Measurements from ENCODE around the gene FGD6.

FGD6 gene

DNA sequence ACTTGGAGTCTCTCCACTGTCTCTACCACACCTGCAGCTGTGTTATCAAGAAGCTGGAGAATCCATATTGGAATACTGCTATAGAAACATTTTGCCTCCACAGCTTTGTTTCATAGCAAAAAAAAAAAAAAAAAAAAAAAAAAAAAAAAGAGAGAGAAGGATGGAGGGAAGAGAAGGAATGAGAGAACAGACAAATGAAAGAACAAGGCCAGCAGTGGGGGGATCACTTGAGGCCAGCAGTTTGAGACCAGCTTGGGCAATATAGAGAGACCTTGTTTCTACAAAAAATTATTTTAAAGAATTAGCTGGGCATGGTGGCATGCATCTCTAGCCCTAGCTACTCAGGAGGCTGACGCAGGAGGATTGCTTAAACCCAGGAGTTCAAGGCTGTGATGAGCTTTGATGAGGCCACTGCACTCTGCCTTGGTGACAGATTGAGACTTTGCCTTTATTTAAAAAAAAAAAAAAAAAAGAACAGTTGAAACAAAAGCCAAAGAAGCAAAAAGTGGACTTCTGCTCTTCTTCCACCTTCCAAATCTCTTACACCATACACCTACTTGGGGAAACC, 8.5 kb upstream of the FGD6 start:
- Histone ChIP-seq H3K9me3 (no peaks in the 10 kb centered on the region), H3K36me3 (no peaks in the 10 kb centered on the region), H3K4me3 (ENCODE audit: low read depth in 1 of 2, low read length in 1 of 2) (no peak overlapping the region), H3K4me1 (ENCODE audit: control insufficient read depth in 1 of 2, insufficient read depth in 1 of 2, low read depth in 1 of 2, low read length in 1 of 2) (no peaks in the 10 kb centered on the region), H3K27ac (no peak overlapping the region), H3K27me3 (no peaks in the 10 kb centered on the region)
- TF ChIP-seq, protein P1, sequence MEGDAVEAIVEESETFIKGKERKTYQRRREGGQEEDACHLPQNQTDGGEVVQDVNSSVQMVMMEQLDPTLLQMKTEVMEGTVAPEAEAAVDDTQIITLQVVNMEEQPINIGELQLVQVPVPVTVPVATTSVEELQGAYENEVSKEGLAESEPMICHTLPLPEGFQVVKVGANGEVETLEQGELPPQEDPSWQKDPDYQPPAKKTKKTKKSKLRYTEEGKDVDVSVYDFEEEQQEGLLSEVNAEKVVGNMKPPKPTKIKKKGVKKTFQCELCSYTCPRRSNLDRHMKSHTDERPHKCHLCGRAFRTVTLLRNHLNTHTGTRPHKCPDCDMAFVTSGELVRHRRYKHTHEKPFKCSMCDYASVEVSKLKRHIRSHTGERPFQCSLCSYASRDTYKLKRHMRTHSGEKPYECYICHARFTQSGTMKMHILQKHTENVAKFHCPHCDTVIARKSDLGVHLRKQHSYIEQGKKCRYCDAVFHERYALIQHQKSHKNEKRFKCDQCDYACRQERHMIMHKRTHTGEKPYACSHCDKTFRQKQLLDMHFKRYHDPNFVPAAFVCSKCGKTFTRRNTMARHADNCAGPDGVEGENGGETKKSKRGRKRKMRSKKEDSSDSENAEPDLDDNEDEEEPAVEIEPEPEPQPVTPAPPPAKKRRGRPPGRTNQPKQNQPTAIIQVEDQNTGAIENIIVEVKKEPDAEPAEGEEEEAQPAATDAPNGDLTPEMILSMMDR (IDR thresholded peaks at IDR 0.05), result no peak

DNA sequence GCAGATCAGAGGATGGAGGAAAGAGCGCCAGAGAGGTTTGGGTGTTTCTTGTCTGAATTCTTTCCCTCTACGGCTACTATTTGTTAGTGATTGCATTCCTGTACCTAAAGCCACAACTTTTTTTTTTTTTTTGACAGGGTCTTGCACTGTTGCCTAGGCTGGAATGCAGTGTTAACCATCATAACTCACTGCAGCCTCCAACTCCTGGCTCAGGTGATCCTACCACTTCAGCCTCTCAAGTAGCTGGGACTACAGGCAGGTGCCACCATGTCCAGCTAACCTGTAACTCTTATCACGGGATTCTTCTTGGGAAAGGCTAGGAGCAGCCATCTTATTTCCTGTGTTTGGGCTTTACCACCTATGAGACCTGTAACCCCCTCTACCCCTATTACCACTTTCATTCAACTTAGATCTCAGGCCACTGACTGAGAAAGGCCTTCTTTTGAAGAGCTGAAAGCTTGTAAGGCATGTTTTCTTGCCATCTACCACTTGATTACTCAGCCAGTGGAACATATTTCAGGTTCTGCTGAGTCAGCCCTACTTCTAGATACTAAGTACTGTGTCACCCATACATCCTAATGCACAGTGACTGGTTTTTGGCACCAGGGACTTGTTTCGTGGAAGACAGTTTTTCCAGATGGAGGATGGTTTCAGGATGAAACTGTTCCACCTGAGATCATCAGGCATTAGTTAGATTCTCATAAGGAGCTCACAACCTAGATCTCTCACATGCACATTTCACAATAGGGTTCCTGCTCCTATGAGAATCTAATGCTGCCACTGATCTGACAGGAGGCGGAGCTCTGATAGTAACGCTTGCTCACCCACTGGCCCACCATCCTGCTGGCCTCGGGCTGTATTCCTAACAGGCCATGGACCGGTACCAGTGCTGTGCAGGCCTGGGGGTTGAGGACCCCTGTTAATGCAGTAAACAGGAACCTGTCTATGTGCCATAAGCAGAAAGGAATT, 7.2 kb upstream of the FGD6 start:
- TF ChIP-seq, protein P1 (IDR thresholded peaks at IDR 0.05), result no peak
- no peak overlapping the region for H3K27ac ChIP-seq

DNA sequence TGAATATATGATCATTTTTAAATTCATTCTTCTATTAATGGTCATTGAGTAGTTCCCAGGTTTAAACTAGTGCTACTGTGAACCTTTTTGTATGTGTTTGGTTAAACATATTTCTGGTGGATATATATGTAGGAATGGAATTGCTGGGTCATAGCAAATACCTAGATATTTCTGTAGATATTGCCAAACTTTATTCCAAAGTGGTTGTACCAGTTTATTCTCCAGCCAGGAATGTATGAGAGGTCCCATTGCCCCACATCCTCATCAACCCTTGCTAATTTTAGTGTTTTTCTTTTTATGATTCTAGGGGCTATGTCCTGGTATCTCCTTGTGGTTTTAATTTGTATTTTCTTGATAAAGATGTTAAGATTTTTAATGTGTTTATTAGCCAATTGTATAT, 3.5 kb upstream of the FGD6 start:
- Histone ChIP-seq H3K9me3 (no peaks in the 10 kb centered on the region), H3K4me3 (ENCODE audit: low read depth in 1 of 2, low read length in 1 of 2) (no peak overlapping the region), H3K36me3 (no peaks in the 10 kb centered on the region), H3K4me1 (ENCODE audit: control insufficient read depth in 1 of 2, insufficient read depth in 1 of 2, low read depth in 1 of 2, low read length in 1 of 2) (peaks cover 19 to 28% of the 10 kb centered on the region in 2 experiments), H3K27me3 (peaks cover 12% of the 10 kb centered on the region), H3K27ac (no peak overlapping the region)
- TF ChIP-seq, protein P1 (IDR thresholded peaks at IDR 0.05), result no peak

More for the DNA sequence above, 7.2 kb upstream of the FGD6 start:
- Histone ChIP-seq H3K36me3 (no peaks in the 10 kb centered on the region), H3K9me3 (no peaks in the 10 kb centered on the region), H3K27me3 (no peaks in the 10 kb centered on the region), H3K4me3 (ENCODE audit: low read depth in 1 of 2, low read length in 1 of 2) (no peak overlapping the region), H3K4me1 (ENCODE audit: control insufficient read depth in 1 of 2, insufficient read depth in 1 of 2, low read depth in 1 of 2, low read length in 1 of 2) (no peaks in the 10 kb centered on the region)

GRCh38 chr12:95220190-95220589, 2.9 kb upstream of the FGD6 start:
- Histone ChIP-seq H3K9me3 (no peaks in the 10 kb centered on the region), H3K27me3 (peaks cover 12% of the 10 kb centered on the region), H3K4me3 (ENCODE audit: low read depth in 1 of 2, low read length in 1 of 2) (no peak overlapping the region), H3K27ac (no peak overlapping the region), H3K36me3 (no peaks in the 10 kb centered on the region), H3K4me1 (ENCODE audit: control insufficient read depth in 1 of 2, insufficient read depth in 1 of 2, low read depth in 1 of 2, low read length in 1 of 2) (peaks cover 19 to 29% of the 10 kb centered on the region in 2 experiments)
- TF ChIP-seq, protein P1 (IDR thresholded peaks at IDR 0.05), result no peak

DNA sequence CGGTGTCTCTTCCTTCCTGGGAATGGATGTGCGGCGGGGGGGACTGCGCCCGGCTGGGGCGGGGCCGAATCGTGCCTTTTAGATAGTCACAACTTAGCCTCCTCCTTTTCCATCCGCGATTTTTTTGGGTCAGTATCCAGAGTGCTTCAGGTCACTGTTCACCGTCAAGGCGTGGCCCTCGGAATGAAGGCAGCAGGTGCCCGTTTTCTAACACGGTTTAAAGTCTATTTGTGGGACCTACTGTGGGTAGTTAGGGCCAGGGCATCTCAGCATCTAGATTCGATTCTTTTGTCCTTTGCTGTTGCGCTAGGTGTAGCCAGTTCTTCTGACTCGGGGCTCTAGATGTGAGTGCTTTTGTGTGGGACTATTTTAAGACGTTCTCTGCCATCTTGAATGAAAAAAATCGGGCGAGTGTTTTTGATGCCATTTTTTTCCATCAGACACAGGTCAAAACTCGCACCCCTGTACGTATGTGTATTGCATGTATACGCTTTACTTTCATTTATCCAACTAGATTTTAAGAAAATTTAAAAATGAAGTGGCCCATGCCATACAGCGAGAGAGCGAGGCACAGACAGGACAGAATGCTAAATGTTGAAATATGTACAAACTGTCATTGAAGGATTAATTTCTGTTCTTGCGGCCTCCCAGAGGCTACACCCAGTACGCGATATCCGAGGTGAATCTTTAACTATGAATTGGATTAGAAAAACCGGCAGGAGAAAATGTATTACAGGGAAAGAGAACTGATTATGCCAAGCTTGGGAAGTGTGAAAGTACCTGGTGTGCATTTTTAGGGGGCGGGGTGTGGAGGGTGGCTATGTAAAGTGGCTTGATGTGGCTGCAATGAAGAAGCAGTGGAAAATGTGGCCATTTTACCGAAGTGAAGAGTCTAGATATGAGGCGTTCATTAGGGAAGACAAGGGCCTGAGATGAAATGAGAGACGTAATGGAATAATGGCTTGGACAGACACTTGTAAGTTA, 1.2 kb upstream of the FGD6 start:
- TF ChIP-seq, protein P1 (IDR thresholded peaks at IDR 0.05), result no peak
- H3K9me3 ChIP-seq, result no peaks in the 10 kb centered on the region
- H3K27ac ChIP-seq, result peak overlapping the region; percentile 77
- no peaks in the 10 kb centered on the region for H3K36me3 ChIP-seq
- H3K4me3 ChIP-seq (ENCODE audit: low read depth in 1 of 2, low read length in 1 of 2), result peak overlapping the region; percentile 81 to 92
- peaks cover 12% of the 10 kb centered on the region for H3K27me3 ChIP-seq
- H3K4me1 ChIP-seq (ENCODE audit: control insufficient read depth in 1 of 2, insufficient read depth in 1 of 2, low read depth in 1 of 2, low read length in 1 of 2), result peaks cover 19 to 29% of the 10 kb centered on the region in 2 experiments

All from neutrophil (primary cell).